Raji (cell line): ENCODE data around the gene RPL18A.

Experiments used
- POLR2A ChIP-seq: IDR thresholded peaks from 2 replicates; pipeline ENCODE4 v1.6.1; 2011; ENCODE audit warnings: low read depth, low read length, control low read depth; ENCODE audit not compliant: insufficient read depth

RPL18A gene

DNA sequence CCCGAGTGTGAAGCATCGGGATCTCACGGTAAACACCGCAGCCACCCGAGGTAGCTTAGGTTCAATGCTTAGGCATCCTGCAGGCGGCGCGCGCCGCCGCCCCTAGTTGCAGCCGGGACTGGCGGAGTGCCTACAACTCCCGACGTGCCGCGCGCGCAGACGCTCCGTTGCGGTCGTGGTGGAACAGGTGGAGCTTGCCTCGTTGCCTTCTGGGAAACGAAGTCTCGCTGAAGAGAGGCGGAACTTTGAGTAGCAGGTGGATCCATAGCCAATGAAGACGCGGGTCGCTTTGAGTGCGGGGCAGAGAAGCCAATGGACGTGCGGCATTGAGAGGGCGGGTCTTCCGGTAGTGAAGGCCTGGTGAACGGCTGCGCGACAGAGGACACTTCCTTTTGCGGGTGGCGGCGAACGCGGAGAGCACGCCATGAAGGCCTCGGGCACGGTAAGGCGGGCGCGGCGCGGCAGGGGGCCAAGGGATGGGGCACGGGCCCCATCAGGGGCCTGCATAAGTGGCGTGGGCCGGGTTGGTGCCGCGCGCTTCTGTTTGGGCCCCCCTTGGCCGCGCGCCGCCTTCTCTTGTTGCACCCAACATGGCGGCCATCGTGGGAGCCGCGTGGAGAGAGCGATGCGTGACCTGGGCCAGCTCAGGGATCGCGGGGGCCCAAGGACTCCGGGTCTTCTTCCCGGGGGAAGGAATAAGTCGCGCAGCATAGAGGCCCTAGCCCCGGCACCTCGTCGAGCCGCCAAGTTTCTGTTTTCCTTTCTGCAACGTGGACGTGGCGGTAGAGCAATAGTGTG, at the start of gene RPL18A:
Gene RPL18A (plus strand): TSS at position 378 of the 798 bp plus-strand sequence. CDS start 47 bp downstream, at position 425.
- TF ChIP-seq POLR2A, result peak; percentile 85

DNA sequence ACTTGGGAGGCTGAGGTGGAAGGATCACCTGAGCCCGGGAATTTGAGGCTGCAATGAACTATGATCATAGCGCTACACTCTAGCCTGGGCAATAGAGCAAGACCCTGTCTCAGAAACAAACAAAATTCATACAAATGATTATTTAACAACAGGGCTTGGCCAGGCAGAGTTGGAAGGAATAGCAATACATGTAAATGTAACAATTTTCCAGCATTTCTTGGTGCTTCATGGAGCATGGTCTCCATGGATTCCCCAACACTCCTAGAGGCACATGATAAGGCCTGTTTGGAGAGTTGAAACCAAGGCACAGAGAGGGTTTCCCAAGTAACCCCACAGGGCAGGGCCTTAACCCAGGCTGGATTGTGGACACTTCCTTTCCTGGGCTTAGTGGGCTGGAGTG, 48.6 kb upstream of the RPL18A start:
- TF ChIP-seq POLR2A, result no peak

DNA sequence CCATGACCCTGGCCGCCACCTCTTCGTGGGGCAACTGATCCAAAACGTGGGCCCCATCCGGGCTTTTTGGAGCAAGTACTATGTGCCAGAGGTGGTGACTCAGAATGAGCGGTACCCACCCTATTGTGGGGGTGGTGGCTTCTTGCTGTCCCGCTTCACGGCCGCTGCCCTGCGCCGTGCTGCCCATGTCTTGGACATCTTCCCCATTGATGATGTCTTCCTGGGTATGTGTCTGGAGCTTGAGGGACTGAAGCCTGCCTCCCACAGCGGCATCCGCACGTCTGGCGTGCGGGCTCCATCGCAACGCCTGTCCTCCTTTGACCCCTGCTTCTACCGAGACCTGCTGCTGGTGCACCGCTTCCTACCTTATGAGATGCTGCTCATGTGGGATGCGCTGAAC, 48.0 kb upstream of the RPL18A start:
- no peak for TF ChIP-seq POLR2A

DNA sequence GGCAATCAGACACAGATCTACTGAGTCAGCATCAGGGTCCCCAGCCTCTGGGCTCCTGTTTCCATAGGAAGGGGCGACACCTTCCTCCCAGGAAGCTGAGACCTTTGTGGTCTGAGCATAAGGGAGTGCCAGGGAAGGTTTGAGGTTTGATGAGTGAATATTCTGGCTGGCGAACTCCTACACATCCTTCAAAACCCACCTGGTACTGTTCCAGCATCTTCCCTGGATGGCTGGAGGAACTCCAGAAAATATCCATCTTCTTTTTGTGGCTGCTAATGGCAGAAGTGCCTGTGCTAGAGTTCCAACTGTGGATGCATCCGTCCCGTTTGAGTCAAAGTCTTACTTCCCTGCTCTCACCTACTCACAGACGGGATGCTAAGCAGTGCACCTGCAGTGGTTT, 47.6 kb upstream of the RPL18A start:
- no peak for TF ChIP-seq POLR2A

DNA sequence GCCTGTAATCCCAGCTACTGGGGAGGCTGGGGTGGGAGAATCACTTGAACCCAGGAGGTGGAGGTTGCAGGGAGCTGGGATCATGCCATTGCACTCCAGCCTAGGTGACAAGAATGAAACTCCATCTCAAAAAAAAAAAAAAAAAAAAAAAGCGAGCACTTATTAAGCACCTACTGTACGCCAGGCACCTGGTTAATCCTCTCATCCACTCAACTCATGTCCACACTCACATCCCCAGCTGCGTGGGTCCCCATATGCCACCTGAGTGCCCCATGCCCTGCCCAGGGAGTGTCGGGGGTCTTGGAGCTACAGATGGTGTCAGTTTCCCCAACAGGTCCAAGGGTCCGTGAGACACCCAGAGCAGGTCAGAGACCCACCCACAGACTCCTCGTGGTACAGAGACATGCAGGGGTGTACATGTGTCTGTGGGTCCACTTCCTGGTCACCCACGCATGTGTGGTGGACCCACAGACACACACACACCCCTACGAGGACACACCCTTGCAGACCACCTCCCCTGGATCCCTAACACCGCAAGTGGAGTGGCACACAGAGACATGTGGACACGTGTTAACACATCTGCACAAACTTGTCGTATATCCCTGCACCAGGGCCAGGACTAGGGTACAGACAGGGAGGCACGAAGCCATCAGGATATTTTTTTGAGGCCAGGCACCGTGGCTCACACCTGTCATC, 41.9 kb upstream of the RPL18A start:
- TF ChIP-seq POLR2A, result no peak

DNA sequence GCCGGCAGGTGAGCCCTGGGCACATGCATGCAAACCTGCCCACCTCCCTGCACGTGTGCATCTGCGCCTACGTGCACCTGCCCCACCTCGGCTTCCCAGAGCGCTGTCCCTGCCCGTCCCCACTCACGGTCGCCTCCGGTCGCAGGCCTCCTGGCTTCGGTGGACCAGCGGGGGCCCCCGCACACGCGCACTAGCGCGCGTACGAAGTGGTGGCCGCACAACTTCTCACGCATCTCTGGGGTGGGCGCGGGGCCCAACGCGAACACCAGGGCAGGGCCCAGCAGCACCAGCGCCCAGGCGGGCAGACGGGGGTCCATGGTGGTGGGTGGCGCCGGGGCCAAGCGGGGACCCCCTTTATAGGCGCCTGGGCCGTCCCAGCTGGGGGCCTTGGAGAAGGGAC, 38.5 kb upstream of the RPL18A start, which contains the start of gene INSL3:
Gene INSL3 (minus strand): TSS at position 330 of the 400 bp plus-strand sequence. CDS start 13 bp downstream, at position 317.
- no peak for TF ChIP-seq POLR2A

DNA sequence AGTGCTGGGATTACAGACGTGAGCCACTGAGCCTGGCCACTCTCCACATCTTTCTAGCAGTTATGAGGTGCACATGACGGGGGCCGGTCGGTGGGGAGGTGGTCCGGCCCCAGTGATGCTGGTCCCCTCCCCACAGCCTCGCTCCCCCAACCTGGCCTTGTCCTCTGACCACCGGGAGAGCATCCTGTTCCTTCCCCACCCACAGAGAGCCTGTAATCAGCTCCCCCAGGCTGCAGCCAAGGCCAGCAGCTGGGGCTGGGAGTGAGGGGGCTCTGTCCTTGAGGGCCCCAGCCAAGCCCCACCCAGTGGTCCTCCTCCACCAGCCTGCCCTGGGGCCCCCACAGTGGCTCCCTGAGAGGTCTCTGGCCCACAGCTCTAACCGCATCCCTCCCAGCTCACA, 35.4 kb upstream of the RPL18A start:
- TF ChIP-seq POLR2A, result no peak

- no peak for TF ChIP-seq POLR2A
These were observed 33.1 kb upstream of the RPL18A start for GRCh38 chr19:17826508-17827056.

DNA sequence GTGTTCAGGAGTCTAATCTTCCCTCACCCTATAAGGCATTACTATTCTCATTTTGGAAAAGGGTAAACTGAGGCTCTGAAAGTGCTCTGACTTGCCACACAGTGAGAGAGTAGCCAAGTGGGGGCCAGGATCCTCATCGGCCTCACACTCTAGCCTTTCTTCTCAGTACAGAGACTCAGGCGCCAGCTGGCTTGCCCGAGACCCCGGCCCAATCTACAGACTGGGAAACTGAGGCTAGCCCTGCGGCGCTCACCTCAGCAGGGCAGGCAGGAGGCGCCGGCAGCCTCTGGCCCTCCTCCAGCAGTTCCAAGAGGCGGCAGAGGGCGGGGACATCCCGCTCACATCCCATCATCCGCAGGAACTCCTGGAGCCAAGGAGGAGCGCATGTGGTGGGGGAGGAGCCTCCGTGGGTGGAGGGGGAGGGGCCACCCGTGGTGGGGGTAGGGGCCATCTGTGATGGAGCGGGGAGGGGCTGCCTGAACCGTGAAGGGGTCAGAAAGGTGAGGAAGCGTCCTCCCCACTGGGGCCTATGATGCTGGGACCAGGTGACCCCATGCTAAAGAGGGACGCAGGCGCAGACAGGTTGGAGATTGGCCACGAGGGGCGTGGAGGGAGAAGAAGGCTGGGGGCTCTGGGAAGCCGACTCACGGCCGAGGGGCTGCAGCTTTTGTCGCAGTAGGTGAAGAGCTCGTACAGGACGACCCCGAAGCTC, 29.7 kb upstream of the RPL18A start:
- no peak for TF ChIP-seq POLR2A

DNA sequence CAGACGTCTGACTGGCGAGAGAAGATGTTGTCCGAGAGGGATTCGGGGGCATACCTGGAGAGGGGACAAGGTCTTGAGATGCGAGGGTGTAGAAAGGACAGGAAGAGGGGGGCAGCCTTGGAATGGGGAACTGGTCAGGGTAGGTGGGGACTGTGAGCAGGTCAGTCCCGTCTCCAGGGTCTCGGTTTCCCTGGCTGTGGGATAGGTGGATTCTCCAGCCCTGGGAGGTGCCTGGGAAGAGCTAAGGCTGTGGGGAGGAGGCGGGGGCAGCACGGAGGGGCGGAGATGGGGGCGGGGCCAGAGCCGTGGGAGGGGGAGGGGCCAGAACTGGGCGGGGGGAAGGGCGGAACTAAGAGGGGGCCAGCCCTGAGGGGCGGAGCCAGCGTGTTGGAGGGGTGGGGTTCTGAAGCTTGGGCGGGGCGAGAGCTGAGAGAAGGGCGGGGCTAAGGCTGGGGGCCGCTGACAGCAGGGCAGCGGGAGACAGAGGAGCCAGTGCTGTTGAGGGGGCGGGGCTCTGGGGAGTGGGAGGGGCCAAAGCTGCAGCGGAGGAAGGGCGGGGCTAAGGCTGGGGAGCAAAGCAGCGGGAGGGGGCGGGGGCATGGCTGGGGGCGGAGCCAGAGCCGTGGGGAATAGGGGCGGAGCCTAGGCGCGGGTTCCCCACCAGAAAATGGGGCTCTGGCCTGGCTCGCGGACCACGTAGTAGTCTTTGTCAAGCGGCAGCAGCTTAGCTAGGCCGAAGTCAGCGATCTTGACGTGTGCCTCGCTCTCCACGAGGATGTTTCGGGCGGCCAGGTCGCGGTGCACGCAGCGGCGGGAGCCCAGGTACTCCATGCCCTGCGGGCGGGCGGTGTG, 28.9 kb upstream of the RPL18A start:
- no peak for TF ChIP-seq POLR2A

GRCh38 chr19:17831419-17831888, 28.3 kb upstream of the RPL18A start:
- TF ChIP-seq POLR2A, result no peak

DNA sequence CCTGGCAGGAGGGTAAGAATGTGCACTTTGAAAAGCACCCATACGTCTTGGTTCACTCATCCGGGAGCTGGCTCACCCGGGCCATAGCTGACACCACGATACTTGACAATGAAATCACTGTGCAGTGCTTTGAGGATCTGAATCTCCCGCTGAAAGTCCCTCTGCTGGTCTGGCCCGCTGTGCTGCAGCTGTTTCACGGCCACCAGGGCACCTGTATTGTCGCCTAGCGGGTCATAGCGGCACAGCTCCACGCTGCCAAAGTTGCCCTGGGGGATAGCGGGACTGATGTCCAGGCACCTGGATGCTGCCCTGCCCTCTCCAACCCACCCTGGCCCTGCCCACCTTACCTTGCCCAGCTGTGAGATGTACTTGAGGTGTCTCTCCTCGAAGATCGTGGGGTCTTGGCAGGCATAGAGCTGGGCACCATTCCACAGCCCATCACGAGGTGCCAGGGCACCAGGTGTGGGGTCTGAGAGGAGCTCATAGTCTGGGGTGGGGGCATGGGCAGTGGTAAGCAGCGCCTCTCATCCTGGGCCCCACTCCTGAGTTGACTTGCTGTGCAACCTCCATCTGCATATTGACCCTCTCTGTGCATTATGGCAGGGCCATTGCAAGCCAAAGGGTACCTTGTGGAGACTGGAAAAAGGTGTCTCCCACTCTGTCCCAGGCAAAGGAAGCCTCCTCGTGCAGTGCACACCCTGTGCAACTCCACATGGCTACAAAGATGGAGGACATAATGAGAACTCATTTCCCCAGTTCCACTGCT, 27.1 kb upstream of the RPL18A start:
- TF ChIP-seq POLR2A, result no peak

GRCh38 chr19:17834350-17835181, 25.1 kb upstream of the RPL18A start:
- TF ChIP-seq POLR2A, result no peak
